Occipital lobe (tissue), 2 donors: Measurements from ENCODE around the gene HEBP1. TPM values are rescaled to one million over a fixed set of nuclear protein-coding genes. Genes with fewer than 3 reads are reported as not detected.
A peak's percentile ranks its signal among the peaks of the same experiment; 100 is the strongest.

Source experiments
- small RNA-seq: library from RNA; depleted of rRNA; stranded (forward); fragments of <200 nt; gene quantifications from one replicate; pipeline ENCODE3, GENCODE V24; 2014
- total RNA-seq: library from RNA; depleted of rRNA; stranded (reverse); fragments of >200 nt; gene quantifications from one replicate; pipeline ENCODE4 v1.2.3, GENCODE V29; 2014

The HEBP1 gene
- total RNA-seq, 1 donor from 2014 or later, result 2.2 TPM

Small RNA genes within 50 kb of the gene (small RNA-seq; reads per million reads assigned to genes)
- gene RF00604, result 5.9 reads per million, percentile 90 among the genes with 10 or more reads in this experiment

Other genes with a start within 250 kb of the HEBP1 start
- 42.9 TPM for gene APOLD1, start 214.6 kb downstream of the HEBP1 start, total RNA-seq
- gene DDX47, start 186.9 kb downstream of the HEBP1 start, total RNA-seq, result 65.8 TPM
- 0.31 TPM for gene GPRC5A, start 108.7 kb downstream of the HEBP1 start, total RNA-seq
- not detected for gene GPRC5D, start 48.1 kb downstream of the HEBP1 start, total RNA-seq
- gene FAM234B, start 44.1 kb upstream of the HEBP1 start, total RNA-seq, result 52.7 TPM
- gene GSG1, start 103.4 kb upstream of the HEBP1 start, total RNA-seq, result not detected
- 6.6 TPM for gene EMP1, start 196.5 kb upstream of the HEBP1 start, total RNA-seq